OCI-LY1 (cell line): Measurements from ENCODE around the gene PIGR.

Experiments used
- H2AFZ ChIP-seq: fragments of 200-600 bp; sonication (generic), shearing (Covaris generic); 2 replicates; pipeline ENCODE4 v1.6.0; 2014; ENCODE audit warnings: antibody characterized with exemption, mild to moderate bottlenecking, low read length
- H3F3A ChIP-seq: fragments of 200-600 bp; sonication (generic), shearing (Covaris generic); 2 replicates; pipeline ENCODE4 v1.6.0; 2014; ENCODE audit warnings: mild to moderate bottlenecking, antibody characterized with exemption, low read length, moderate library complexity; ENCODE audit not compliant: insufficient read depth
- H3K27ac ChIP-seq: fragments of 200-600 bp; sonication (generic); 2 replicates; pipeline ENCODE4 v1.5.1; 2014; ENCODE audit warnings: low read length, mixed run types, mild to moderate bottlenecking, low read depth; ENCODE audit not compliant: poor library complexity, severe bottlenecking
- H3K27me3 ChIP-seq: fragments of 200-600 bp; sonication (generic); 2 replicates; pipeline ENCODE4 v1.6.0; 2014; ENCODE audit warnings: antibody characterized with exemption, mild to moderate bottlenecking, low read length, moderate library complexity; ENCODE audit not compliant: insufficient read depth
- H3K36me3 ChIP-seq: fragments of 200-600 bp; sonication (generic); 2 replicates; pipeline ENCODE4 v1.6.1; 2014; ENCODE audit warnings: mild to moderate bottlenecking, antibody characterized with exemption, low read length, moderate library complexity, mixed read lengths; ENCODE audit not compliant: insufficient read depth
- H3K4me1 ChIP-seq: fragments of 200-600 bp; sonication (generic); 2 replicates; pipeline ENCODE4 v1.5.1; 2014; ENCODE audit warnings: mild to moderate bottlenecking, low read length, moderate library complexity; ENCODE audit not compliant: insufficient read depth, severe bottlenecking
- H3K4me2 ChIP-seq: fragments of 200-600 bp; sonication (generic), shearing (Covaris generic); 2 replicates; pipeline ENCODE4 v1.6.1; 2014; ENCODE audit warnings: low read length
- H3K4me3 ChIP-seq: fragments of 200-600 bp; sonication (generic); 2 replicates; pipeline ENCODE4 v1.5.1; 2014; ENCODE audit warnings: low read length, low read depth, mild to moderate bottlenecking, mixed read lengths; ENCODE audit not compliant: poor library complexity, severe bottlenecking
- H3K79me2 ChIP-seq: fragments of 200-600 bp; shearing (Covaris generic); 2 replicates; pipeline ENCODE4 v1.6.1; 2016; ENCODE audit warnings: mixed run types, low read length, mixed read lengths; ENCODE audit not compliant: insufficient read depth
- H3K9ac ChIP-seq: fragments of 200-600 bp; sonication (generic), shearing (Covaris generic); 2 replicates; pipeline ENCODE4 v1.6.1; 2014; ENCODE audit warnings: mild to moderate bottlenecking, low read length, mixed read lengths
- H3K9me2 ChIP-seq: fragments of 200-600 bp; sonication (generic), shearing (Covaris generic); 2 replicates; pipeline ENCODE4 v1.6.1; 2014; ENCODE audit warnings: low read depth, mild to moderate bottlenecking, low read length, mixed read lengths
- H3K9me3 ChIP-seq: fragments of 200-600 bp; shearing (Covaris generic); 2 replicates; pipeline ENCODE4 v1.6.1; 2014; ENCODE audit warnings: low read length, mixed read lengths
- H4K20me1 ChIP-seq: fragments of 200-600 bp; sonication (generic), shearing (Covaris generic); 2 replicates; pipeline ENCODE4 v1.6.0; 2016; ENCODE audit warnings: mild to moderate bottlenecking, low read length; ENCODE audit not compliant: insufficient read depth
- EZH2 ChIP-seq: fragments of 200-600 bp; sonication (generic), shearing (Covaris generic); IDR thresholded peaks from 2 replicates; pipeline ENCODE4 v1.8.0; 2017; ENCODE audit warnings: borderline replicate concordance, mixed run types, mild to moderate bottlenecking, antibody characterized with exemption, low read length, moderate library complexity, mixed read lengths
- TF ChIP-seq, protein P1 (sequence below): fragments of 200-600 bp; sonication (generic), shearing (Covaris generic); IDR thresholded peaks from 2 replicates; pipeline ENCODE4 v1.5.1; 2017; ENCODE audit warnings: mild to moderate bottlenecking, antibody characterized with exemption, low read length, moderate library complexity, mixed read lengths

The PIGR gene

DNA sequence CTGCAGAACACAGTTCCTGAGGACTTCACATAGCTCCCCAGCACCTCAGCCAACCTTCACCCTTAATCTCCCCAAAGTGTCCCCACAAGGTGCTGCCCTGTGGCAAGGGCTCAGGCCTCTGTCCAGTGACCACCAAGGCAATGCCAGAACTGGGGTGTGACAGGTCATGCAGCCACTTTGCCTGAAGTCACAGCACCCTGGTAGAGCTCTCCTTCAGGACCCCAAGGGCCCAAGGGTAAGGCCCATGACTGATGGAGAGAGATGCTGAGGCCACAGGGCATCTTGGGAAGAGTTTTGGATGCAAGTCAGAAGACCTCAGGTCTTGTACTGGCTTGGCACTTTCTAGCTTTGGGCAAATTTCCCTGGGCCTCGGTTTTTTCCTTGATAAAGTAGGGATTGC lies 23.7 kb downstream of the PIGR start:
- Histone ChIP-seq H3K9ac (peak overlapping the region; percentile 17), H4K20me1 (no peaks in the 10 kb centered on the region), H3K9me2 (no peaks in the 10 kb centered on the region), H2AFZ (no peak overlapping the region), H3K4me3 (peak overlapping the region; percentile 20), H3K9me3 (no peaks in the 10 kb centered on the region), H3K36me3 (no peaks in the 10 kb centered on the region), H3K27me3 (no peaks in the 10 kb centered on the region), H3K79me2 (no peaks in the 10 kb centered on the region), H3K4me2 (peak overlapping the region; percentile 58), H3K4me1 (peaks cover 42% of the 10 kb centered on the region), H3K27ac (peak overlapping the region; percentile 93), H3F3A (no peaks in the 10 kb centered on the region; the same call in 1 of the 2 replicates)
- TF ChIP-seq, protein P1, sequence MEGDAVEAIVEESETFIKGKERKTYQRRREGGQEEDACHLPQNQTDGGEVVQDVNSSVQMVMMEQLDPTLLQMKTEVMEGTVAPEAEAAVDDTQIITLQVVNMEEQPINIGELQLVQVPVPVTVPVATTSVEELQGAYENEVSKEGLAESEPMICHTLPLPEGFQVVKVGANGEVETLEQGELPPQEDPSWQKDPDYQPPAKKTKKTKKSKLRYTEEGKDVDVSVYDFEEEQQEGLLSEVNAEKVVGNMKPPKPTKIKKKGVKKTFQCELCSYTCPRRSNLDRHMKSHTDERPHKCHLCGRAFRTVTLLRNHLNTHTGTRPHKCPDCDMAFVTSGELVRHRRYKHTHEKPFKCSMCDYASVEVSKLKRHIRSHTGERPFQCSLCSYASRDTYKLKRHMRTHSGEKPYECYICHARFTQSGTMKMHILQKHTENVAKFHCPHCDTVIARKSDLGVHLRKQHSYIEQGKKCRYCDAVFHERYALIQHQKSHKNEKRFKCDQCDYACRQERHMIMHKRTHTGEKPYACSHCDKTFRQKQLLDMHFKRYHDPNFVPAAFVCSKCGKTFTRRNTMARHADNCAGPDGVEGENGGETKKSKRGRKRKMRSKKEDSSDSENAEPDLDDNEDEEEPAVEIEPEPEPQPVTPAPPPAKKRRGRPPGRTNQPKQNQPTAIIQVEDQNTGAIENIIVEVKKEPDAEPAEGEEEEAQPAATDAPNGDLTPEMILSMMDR: no peak
- TF ChIP-seq EZH2: no peak

DNA sequence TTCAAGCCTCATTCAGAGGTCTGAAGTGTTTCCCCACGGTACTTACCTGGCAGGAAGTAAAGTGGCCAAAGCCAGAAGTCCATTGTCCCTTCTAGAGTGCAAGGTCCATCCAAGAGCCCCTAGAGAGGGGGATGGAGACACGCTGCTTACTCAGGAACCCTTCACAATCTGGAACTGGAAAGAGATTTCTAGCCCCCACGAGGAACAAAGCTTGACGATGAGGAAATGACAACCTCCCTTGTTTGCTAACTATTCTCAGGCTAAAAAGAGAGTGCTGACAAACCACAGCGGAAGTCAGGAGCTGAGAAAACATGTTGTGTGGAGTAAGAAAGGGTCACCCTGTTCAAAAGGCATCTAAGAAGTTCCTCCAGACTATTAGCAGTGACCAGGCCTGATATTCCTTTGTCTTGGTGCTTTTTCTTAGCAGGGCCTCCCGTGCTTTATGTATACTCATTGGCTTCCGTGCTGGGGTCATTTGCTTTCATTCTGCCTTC lies 24.4 kb downstream of the PIGR start, which contains the start of gene FCMR:
Gene FCMR (minus strand): TSS at position 170 of the 494 bp plus-strand sequence. CDS start 87 bp downstream, at position 83.
- Histone ChIP-seq H3F3A (no peaks in the 10 kb centered on the region; the same call in 1 of the 2 replicates), H3K4me2 (peak within 1 kb of the TSS; percentile 58), H3K9ac (peak within 1 kb of the TSS; percentile 17), H4K20me1 (no peaks in the 10 kb centered on the region), H3K4me3 (peak within 1 kb of the TSS; percentile 20), H3K36me3 (no peaks in the 10 kb centered on the region), H3K9me2 (no peaks in the 10 kb centered on the region), H2AFZ (no peak within 1 kb of the TSS), H3K79me2 (no peaks in the 10 kb centered on the region), H3K4me1 (peaks cover 42% of the 10 kb centered on the region), H3K9me3 (no peaks in the 10 kb centered on the region), H3K27ac (peak within 1 kb of the TSS; percentile 93), H3K27me3 (no peaks in the 10 kb centered on the region)
- TF ChIP-seq, protein P1: no peak
- no peak for TF ChIP-seq EZH2

DNA sequence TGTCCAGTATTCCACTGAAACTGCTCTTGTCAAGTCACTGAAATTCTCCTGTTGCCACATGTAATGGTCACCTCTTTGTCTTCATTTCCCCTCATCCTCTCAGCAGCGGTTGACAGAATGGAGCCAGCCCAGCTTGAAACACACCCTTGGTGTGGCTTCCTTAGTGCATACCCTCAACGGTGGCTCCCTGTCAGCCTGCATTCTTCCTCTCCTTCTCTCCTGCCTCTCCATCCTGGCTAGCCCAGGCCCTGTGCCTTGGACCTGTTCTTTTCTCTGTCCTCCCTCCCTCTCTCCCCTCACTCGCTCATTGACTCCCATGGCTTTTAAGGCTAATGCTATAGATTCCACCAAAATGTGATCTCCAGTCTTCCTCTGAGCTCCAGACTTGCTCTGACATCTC lies 28.2 kb downstream of the PIGR start:
- Histone ChIP-seq H3K9ac (no peak overlapping the region), H3K27ac (no peak overlapping the region), H3F3A (no peaks in the 10 kb centered on the region), H3K4me3 (no peak overlapping the region), H4K20me1 (no peaks in the 10 kb centered on the region), H3K4me2 (no peak overlapping the region), H2AFZ (no peak overlapping the region), H3K36me3 (no peaks in the 10 kb centered on the region), H3K79me2 (no peaks in the 10 kb centered on the region), H3K9me2 (no peaks in the 10 kb centered on the region), H3K9me3 (no peaks in the 10 kb centered on the region), H3K4me1 (peaks cover 18% of the 10 kb centered on the region), H3K27me3 (no peaks in the 10 kb centered on the region)
- TF ChIP-seq, protein P1: no peak
- TF ChIP-seq EZH2: no peak
